ENCODE results near the gene DLEC1.
A peak's percentile ranks its signal among the peaks of the same experiment; 100 is the strongest.
"Not testable (repeated sequence)": the region's sequence is repeated elsewhere in the genome, so short reads cannot be mapped to it uniquely, and the experiment has no call there.

DLEC1 gene

DNA sequence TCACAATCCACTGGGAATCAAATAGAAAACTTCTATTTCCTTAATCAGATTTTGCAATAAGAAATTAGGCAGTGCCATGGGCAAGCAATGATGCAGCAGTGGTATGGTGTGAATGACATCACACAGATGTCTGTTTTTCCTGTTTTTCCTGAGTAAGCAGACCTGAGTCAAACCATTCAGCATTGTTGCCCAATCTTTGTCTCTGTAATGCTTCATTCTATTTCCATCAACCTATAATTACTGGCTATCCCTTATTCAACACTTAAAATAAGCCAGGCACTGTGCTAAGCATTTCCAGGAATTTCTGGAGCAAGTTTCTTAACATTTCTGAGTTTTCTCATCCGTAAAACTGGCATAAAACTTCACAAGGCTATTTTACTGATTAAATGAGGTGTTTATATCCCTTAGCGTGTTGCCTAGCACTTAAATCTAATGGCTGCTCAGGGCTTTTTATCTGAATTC, 115.1 kb downstream of the DLEC1 start:
- DNase-seq (ENCODE audit: low read depth in 2 of 2), result no peak

DNA sequence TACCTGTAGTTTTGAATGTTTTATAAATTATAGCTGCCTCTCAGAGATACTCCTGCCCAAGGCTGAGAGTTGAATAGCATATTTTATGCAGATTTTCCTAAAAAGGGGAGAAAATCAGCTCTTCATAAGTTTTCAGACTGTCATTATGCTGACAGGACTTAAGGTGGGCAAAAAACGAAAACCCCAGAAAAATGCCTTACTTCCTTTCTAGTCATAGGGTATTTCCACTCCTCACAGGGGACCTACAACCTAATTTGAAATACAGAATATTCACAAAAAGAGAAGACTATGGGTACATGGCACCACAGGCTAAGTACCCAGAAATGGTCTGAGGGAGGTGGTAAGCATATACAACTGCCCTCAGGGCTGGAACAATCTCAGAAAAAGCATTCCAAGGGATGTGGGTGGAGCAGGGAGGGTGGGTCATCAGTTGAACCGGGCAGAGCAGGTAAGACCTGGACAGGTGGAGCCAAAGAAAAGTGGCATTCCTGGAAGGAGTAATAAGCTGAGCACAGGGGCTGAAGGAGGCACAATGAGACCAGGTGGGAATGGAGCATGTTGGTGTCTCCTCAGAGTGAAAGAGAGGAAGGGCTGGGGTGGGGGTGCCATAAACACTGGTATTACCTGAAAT, 115.7 kb downstream of the DLEC1 start:
- DNase-seq (ENCODE audit: low read depth in 2 of 2), result no peak

DNA sequence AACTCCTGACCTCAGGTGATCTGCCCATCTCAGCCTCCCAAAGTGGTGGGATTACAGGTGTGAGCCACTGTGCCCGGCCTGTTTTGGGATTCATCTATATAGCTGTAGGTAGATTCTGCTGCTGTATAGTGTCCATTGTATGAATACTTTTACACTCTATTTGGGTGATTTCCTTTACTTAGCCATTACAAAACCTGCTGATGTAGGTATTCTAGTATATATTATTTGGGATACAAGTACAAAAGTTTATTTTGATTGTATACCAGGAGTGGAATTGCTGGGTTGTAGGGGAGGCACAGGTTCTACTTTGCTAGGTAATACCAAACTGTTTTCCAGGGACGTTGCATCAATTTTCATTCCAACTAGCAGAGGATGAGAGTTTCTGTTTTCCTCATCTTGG, 116.8 kb downstream of the DLEC1 start:
- no peak for DNase-seq (ENCODE audit: low read depth in 2 of 2)

DNA sequence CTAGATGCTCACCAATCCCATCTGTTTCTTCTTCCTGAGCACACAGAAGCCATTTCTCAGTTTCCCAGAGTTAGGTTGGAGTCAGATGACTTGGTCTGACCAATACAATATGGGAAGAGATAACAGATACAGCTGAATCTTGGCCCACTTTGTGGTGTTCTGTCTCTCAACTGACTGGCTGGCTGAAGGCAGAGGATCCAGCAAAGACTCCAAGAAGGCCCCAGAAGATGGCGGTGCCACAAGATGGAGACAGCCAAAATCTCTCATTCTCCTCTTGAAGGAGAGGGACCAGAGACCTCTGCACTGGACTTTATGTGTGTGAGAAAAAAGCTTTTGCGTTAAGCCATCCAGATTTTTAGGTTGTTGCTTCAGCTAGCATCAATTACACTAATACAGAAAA, 118.1 kb downstream of the DLEC1 start:
- no peak for DNase-seq (ENCODE audit: low read depth in 2 of 2)

DNA sequence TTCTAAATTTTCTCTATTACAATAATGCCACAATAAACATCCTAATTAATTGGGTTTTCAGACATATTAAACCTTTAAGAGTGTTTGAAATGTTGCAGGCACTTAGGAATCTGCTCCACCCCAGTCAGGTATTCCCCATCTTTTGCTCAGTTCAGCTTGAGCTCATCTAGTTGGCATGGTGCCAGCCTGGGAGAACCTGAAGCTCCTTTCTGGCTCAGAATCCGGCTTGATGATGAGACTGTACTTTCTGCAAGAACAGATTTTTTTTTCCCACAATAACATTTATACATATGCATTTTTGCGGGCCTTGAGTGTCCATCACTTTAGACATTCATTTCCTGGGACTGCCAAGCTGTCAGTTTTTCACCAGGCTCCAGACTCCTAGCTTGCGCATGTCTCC, 118.6 kb downstream of the DLEC1 start:
- no peak for DNase-seq (ENCODE audit: low read depth in 2 of 2)

DNA sequence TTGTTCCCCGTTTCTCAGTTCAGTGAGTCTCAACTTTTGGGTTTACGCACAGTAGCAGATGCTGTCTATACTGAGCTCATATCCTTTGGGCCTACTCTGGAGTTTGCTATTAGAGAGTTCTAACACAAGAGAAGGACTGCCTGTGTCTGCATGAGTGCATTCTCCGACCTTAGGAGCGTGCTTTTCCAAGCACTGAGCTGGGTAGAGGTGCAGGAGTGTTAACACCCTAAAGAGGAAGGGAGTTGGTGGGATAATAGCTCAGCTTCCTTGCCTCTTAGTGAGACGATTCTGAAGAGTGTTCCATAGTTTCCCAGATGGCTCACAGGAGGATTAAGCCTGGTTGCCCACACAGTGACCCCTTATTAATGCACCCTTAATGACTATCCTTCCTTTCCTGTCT, 119.5 kb downstream of the DLEC1 start:
- no peak for DNase-seq (ENCODE audit: low read depth in 2 of 2)

DNA sequence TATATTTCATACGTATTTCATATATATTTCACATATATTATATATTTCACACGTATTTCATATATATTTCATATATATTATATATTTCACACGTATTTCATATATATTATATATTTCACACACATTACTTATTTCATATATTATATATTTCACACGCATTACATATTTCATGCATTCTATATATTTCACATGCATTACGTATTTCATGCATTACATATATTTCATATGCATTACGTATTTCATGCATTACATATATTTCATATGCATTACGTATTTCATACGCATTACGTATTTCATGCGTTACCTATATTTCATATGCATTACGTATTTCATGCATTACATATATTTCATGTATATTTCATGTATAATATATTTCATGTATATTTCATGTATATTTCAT, 121.7 kb downstream of the DLEC1 start:
- DNase-seq (ENCODE audit: low read depth in 2 of 2), result not testable (repeated sequence)

DNA sequence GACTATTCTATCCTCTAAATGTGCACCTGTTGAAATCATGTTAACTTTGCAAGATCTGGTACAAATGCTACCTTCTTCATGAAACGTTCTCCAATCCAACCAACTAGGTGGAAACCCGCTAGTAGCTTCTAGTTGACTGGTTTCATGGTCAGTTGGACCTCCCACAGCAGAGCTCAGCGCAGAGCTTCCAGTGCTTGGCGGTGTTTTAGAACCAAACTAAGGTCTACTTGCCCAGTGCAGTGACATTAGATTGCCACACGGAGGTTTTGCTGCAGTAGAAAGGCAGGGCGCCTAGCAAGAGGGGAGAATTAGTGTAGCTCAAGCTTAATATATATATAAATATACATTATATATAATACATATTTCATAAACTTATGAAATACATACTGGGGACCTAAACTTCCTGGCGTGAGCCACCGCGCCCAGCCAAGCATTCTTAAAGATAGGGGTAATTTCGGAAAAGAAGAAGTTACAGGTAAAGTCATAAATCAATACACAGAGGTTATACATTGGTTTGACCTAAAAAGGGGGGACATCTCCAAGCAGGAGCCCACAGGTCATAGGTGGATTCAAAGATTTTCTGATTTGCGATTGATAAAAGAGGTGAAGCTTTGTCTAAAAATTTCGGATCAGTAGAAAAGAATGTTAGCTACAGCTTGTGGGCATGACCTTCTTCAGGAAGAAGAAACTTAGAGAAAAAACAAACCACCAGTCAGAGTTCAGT, 124.3 kb downstream of the DLEC1 start:
- no peak for DNase-seq (ENCODE audit: low read depth in 2 of 2)

DNA sequence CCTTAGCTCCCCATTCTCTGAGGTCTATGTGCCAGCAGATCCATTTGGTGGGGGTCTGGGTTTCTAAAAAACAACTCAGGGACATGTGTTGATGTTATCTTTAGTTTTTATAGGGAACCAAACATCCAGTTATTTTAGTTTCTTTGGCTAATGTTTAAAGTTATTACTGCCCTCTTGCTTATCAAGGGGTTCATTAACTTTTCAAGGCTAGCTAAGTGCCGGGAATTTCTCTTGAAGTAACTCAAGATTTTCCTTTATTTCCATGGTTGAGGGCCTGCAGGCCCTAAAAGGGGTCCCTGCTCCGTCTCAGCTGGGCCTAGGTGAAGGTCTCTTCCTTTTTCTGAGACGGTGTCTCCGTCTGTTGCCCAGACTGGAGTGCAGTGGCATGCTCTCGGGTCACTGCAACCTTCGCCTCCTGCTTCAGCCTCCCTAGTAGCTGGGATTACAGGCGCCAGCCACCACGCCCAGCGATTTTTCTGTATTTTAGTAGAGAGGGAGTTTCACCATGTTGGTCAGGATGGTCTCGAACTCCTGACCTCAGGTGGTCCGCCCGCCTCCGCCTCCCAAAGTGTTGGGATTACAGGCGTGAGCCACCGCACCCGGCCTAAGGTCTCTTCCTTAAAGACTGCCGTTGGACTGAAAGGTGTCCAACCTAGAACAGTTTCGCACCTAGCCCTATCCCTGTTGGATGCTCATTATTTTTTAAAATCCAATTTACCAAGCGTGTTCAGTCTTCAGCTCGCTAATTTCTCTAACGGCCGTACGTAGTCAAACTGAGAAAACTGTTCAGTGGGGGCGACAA, 125.0 kb downstream of the DLEC1 start:
- DNase-seq (ENCODE audit: low read depth in 2 of 2), result no peak

DNA sequence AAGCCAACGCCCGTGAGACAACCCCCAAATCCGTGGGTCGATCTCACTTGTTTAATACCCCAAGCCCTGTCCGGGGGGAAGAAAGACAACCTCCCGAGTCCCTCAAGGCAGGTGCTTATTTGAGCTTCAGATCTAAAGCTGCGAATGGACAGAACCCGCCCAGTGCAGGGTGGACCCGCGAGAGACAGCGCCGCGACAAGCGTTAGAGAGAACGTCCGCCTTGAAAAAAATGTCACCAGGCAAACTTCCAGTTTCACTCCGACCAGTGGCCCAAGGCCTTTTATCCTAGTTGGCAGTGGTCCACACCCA, 125.6 kb downstream of the DLEC1 start:
- DNase-seq (ENCODE audit: low read depth in 2 of 2), result no peak

DNA sequence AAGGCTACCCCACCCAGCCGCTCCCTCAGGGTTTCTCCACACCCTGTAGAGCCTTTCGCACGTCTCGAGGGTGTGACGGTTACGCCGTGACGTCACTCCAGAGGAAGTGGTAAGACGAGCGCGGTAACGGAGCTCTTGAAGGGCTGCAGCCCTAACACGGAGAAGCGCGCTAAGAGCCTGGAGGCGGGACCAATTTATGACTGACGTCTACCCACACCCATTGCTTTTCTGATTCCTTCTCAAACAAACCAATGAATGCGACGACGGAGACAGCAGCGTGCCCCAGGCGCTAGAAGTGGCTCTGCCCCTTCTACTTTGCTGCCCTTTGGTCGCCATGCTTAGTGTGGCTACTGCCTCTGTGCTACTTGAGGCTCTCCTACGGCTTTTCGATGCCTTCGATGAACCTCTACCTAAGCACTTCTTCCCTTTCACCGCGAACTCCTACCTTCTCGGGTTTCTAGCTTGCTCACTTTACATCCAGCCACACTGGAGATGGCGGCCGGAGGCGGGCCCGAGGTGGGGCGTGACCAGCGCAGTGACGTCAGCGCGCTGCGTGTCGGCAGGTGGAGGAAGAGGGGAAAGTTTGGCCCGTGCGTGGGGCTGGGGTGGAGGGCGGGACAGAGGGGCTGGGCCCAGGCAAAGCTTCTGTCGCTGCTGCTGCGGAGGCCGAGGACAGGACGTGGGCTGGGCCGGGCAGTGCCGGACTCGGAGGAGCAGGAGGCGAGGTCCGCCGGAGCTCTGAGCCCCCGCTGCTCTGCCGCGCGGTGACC, 126.1 kb downstream of the DLEC1 start, which contains the start of gene OXSR1:
Gene OXSR1, plus strand, starts transcription at position 586 of the 770 bp plus-strand sequence. CDS start 340 bp downstream, outside the sequence.
- peak; percentile 91 to 93 for DNase-seq (ENCODE audit: low read depth in 2 of 2)

DNA sequence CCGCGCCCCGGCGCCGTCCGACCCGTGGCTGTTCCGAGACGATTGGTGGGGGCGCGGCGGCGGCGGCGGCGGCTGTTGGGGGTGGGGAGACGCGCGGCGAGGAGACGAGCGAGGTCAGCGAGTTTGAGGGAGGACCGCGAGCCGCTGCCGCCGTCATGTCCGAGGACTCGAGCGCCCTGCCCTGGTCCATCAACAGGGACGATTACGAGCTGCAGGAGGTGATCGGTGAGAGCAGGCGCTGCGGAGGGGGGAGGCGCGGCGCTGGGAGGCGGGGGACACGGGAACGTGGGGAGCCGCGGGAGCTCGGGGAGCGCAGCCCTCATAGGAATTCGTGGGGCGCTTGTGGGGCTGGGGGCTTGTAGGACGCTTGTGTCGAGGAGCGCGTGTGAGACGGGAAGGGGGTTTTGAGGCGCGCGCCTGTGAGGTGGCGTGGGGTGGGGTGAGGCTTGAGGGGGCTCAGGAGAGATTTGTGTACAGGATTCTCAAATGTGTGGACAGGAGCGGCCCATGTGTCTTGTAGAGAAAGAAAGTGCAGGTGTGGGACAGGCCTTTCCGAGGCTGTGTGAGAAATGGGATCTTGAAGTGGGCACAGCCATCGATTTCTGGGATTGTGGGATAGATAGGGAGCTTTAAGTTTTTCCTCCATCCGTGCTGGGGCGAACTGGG, 126.8 kb downstream of the DLEC1 start:
- peak in 1 of 2 donors; percentile 18 for DNase-seq (ENCODE audit: low read depth in 2 of 2)

DNA sequence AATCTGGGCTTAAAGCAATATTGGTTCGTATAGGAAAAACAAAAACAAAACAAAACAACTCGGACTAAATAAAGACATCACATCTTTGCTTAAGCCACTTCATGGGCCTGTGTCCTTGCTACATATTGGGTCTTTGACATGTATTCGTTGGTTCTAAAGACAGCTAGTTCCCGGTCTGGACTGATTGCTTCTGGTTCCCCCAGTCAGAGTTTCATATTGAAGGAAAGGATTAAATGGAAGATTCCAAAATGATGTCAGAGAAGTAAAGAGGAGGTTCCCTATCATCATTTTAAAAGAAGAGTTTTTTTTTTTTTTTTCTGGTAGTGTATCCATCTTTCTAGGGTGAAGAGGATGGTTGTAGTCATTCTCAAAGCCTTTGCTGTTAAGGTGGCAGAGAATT, 128.6 kb downstream of the DLEC1 start:
- DNase-seq (ENCODE audit: low read depth in 2 of 2), result no peak

DNA sequence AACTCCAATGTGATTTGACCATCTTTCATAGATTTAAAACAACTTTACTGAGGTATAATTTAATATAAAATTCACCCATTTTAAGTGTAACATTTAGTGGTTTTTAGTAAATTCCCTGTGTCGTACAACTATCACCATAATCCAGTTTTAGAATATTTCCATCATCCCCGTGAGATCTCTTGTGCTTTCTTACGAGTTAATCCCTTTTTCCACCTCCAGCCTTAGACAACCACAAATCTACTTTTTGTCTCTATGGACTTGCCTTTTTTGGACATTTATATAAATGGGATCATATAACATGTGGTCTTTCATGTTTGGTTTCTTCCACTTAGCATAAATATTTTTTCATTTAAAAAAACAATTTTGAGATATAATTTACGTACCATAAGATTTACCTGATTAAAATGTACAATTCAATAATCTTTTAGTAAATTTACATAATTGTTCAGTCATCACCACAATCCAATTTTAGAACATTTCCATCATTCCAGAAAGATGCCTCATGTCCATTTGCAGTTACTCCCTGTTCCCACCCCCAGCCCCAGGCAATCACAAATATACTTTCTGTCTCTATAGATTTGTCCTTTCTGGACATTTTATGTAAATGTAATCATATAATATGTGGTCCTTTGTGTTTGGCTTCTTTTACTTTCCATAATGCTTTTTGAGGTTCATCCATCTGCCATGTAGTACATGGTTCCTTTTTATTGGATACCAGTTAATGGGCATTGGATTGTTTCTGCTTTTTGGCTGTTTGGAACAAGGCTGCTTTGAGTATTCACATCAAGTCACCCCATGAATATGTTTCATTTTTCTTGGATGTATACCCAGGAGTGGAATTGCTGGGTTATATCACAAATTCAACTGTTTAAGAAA, 129.4 kb downstream of the DLEC1 start:
- no peak for DNase-seq (ENCODE audit: low read depth in 2 of 2)

DNA sequence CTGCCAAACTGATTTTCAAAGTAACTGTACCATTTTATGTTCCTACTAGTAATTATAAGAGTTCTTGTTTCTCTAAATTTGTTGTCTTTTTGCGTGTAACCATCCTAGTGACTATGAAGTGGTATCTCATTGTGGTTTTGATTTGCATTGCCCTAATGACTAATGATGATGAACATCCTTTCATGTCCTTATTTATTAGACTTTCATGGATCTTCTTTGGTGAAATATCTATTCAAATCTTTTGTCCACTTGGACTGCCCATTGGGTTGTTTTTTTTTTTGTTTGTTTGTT, 130.0 kb downstream of the DLEC1 start:
- DNase-seq (ENCODE audit: low read depth in 2 of 2), result no peak

DNA sequence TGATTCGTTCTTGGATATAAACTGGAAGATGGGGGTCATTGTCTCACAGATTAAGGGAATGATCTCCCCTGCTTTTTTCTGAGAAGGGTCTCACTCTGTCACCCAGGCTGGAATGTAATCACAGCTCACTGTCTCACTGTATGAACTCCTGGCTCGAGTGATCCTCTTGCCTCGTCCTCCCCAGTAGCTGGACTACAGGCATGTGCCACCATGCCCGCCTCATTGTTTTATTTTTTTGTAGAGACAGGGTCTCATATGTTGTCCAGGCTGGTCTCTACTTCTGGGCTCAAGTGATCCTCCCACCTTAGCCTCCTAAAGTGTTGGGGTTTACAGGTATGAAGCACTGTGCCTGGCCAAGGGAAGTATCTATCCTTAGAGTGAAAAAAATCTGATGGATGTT, 131.7 kb downstream of the DLEC1 start:
- no peak for DNase-seq (ENCODE audit: low read depth in 2 of 2)

DNA sequence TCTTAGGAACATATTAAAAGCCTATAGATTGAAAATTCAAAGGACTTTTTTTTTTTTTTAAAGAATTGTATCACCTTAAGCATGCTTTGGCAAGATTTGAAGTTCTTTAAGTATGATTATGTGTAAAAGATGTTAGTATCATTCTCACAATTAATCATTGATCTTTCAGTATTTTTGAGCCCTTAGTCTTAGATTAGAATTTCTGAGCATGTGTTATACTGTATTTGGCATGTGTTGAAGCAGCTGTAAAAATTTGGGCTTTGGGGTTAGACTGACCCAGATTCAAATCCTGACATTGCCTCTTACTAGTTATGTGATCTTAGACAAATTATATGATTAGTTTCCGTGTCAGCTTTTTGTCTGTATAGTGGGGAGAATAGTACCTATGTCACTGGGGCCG, 132.6 kb downstream of the DLEC1 start:
- DNase-seq (ENCODE audit: low read depth in 2 of 2), result no peak

All from activated CD4-positive, alpha-beta T cell treated with anti-CD3 and anti-CD28 coated beads for 24 hours (primary cell).